Mesenchymal stem cell (in vitro differentiated cells and primary cell): Measurements from ENCODE around the gene RPTOR.

Experiments
- DNase-seq: peaks from one replicate; pipeline ENCODE4 v3.0.0-alpha.2; 2013
- H2AFZ ChIP-seq: one replicate; pipeline ENCODE4 v1.6.1; 2013; ENCODE audit warnings: low read depth, mild to moderate bottlenecking, control low read depth, inconsistent platforms, low read length, moderate library complexity
- H2AK5ac ChIP-seq: 2 replicates; pipeline ENCODE4 v1.6.1; 2013; ENCODE audit warnings: low read length, moderate library complexity, mild to moderate bottlenecking, inconsistent platforms; ENCODE audit not compliant: severe bottlenecking
- H2BK120ac ChIP-seq: one replicate; pipeline ENCODE4 v1.6.1; 2013; ENCODE audit warnings: low read depth, mild to moderate bottlenecking, inconsistent platforms, low read length, moderate library complexity
- H2BK12ac ChIP-seq, 2 experiments: one replicate each; pipeline ENCODE4 v1.6.1; 2013; ENCODE audit warnings: inconsistent platforms in 2 of 2, low read length in 2 of 2, mild to moderate bottlenecking in 2 of 2, moderate library complexity in 2 of 2, control low read depth in 1 of 2
- H2BK15ac ChIP-seq: one replicate; pipeline ENCODE4 v1.6.1; 2013; ENCODE audit warnings: mild to moderate bottlenecking, low read depth, inconsistent platforms; ENCODE audit not compliant: poor library complexity, severe bottlenecking
- H2BK5ac ChIP-seq: 2 replicates; pipeline ENCODE4 v1.6.1; 2013; ENCODE audit warnings: low read depth, mild to moderate bottlenecking, low read length, control low read depth, inconsistent platforms; ENCODE audit not compliant: poor library complexity, severe bottlenecking
- H3K14ac ChIP-seq, 2 experiments: one replicate each; pipeline ENCODE4 v1.6.1; 2013; ENCODE audit warnings: inconsistent platforms in 2 of 2, low read length in 2 of 2, control low read depth in 1 of 2, mild to moderate bottlenecking in 1 of 2, moderate library complexity in 1 of 2
- H3K18ac ChIP-seq, 2 experiments: one replicate each; pipeline ENCODE4 v1.6.1; 2013; ENCODE audit warnings: inconsistent platforms in 2 of 2, low read length in 2 of 2, control low read depth in 1 of 2, low read depth in 1 of 2, mild to moderate bottlenecking in 1 of 2
- H3K23ac ChIP-seq, 2 experiments: one replicate each; pipeline ENCODE4 v1.6.1; 2013; ENCODE audit warnings: inconsistent platforms in 2 of 2, low read length in 2 of 2, mild to moderate bottlenecking in 2 of 2, moderate library complexity in 2 of 2, control low read depth in 1 of 2
- H3K27ac ChIP-seq: 2 replicates; pipeline ENCODE4 v1.5.1; 2013; ENCODE audit warnings: mild to moderate bottlenecking, moderate library complexity, low read length, control low read depth, inconsistent platforms; ENCODE audit not compliant: poor library complexity, severe bottlenecking
- H3K27me3 ChIP-seq, 2 experiments: 2 replicates each; pipeline versions ENCODE4 v1.6.1 to v1.7.0; 2013; ENCODE audit warnings: low read length in 2 of 2, mild to moderate bottlenecking in 2 of 2, moderate library complexity in 2 of 2, control low read depth in 1 of 2, inconsistent platforms in 1 of 2; ENCODE audit not compliant: control insufficient read depth in 1 of 2, insufficient read depth in 1 of 2
- H3K36me3 ChIP-seq, 2 experiments: 2 replicates each; pipeline versions ENCODE4 v1.6.1 to v1.7.0; 2013; ENCODE audit warnings: low read length in 2 of 2, control low read depth in 1 of 2, inconsistent platforms in 1 of 2, low read depth in 1 of 2, mild to moderate bottlenecking in 1 of 2; ENCODE audit not compliant: insufficient read depth in 2 of 2, control insufficient read depth in 1 of 2
- H3K4ac ChIP-seq, 2 experiments: one replicate each; pipeline ENCODE4 v1.6.1; 2013; ENCODE audit warnings: inconsistent platforms in 2 of 2, low read length in 2 of 2, mild to moderate bottlenecking in 2 of 2, moderate library complexity in 2 of 2, control low read depth in 1 of 2, low read depth in 1 of 2
- H3K4me1 ChIP-seq: 2 replicates; pipeline ENCODE4 v1.6.1; 2013; ENCODE audit warnings: low read depth, low read length, control low read depth; ENCODE audit not compliant: control insufficient read depth, insufficient read depth
- H3K4me2 ChIP-seq: 2 replicates; pipeline ENCODE4 v1.6.1; 2013; ENCODE audit warnings: low read length, mild to moderate bottlenecking, inconsistent platforms; ENCODE audit not compliant: poor library complexity, severe bottlenecking
- H3K4me3 ChIP-seq, 2 experiments: 2 replicates each; pipeline versions ENCODE4 v1.5.1 to v1.7.0; 2013; ENCODE audit warnings: low read length in 2 of 2, mild to moderate bottlenecking in 2 of 2, control low read depth in 1 of 2, low read depth in 1 of 2; ENCODE audit not compliant: insufficient read depth in 1 of 2
- H3K79me1 ChIP-seq: replicated peaks from 2 replicates; pipeline ENCODE4 v1.6.1; 2013; ENCODE audit warnings: mild to moderate bottlenecking, control low read depth, low read length, inconsistent platforms; ENCODE audit not compliant: poor library complexity, severe bottlenecking
- H3K9ac ChIP-seq: 2 replicates; pipeline ENCODE4 v1.7.0; 2013; ENCODE audit warnings: mild to moderate bottlenecking, low read length, moderate library complexity
- H3K9me3 ChIP-seq: 2 replicates; pipeline ENCODE4 v1.7.0; 2013; ENCODE audit warnings: mild to moderate bottlenecking, low read length; ENCODE audit not compliant: control insufficient read depth
- H4K8ac ChIP-seq: one replicate; pipeline ENCODE4 v1.6.1; 2013; ENCODE audit warnings: inconsistent platforms, mild to moderate bottlenecking, low read length, moderate library complexity
- H4K91ac ChIP-seq: one replicate; pipeline ENCODE4 v1.6.1; 2013; ENCODE audit warnings: mild to moderate bottlenecking, low read length, inconsistent platforms
- WGBS: methylation state at CpG from one replicate; pipeline ENCODE4 v1.1.7; 2013; ENCODE audit warnings: mixed read lengths; 5-methylcytosine and 5-hydroxymethylcytosine counted together

RPTOR gene

GRCh38 chr17:80774643-80775281 lies 230.1 kb downstream of the RPTOR start:
- Histone ChIP-seq H3K4ac (no peak overlapping the region), H3K18ac (no peak overlapping the region), H2AFZ (no peak overlapping the region), H2BK15ac (no peak overlapping the region), H3K9me3 (no peaks in the 10 kb centered on the region), H3K4me2 (no peak overlapping the region), H2AK5ac (no peak overlapping the region), H3K4me1 (peaks cover 4% of the 10 kb centered on the region), H3K27ac (no peak overlapping the region), H2BK12ac (no peak overlapping the region), H3K9ac (no peak overlapping the region), H3K23ac (no peak overlapping the region), H3K14ac (no peak overlapping the region), H3K79me1 (peaks cover 25% of the 10 kb centered on the region), H2BK5ac (no peak overlapping the region), H2BK120ac (no peak overlapping the region), H3K4me3 (no peak overlapping the region), H4K91ac (no peak overlapping the region), H3K27me3 (no peaks in the 10 kb centered on the region), H4K8ac (no peak overlapping the region), H3K36me3 (peaks cover 13 to 39% of the 10 kb centered on the region in 2 experiments)
- no peak for DNase-seq
- 93% methylated on average over 21 of the region's 21 CpGs for WGBS

GRCh38 chr17:80775863-80776262 lies 231.2 kb downstream of the RPTOR start:
- Histone ChIP-seq H3K79me1 (peaks cover 27% of the 10 kb centered on the region), H3K36me3 (peaks cover 9 to 32% of the 10 kb centered on the region in 2 experiments), H3K9me3 (no peaks in the 10 kb centered on the region), H2BK5ac (no peak overlapping the region), H2AFZ (no peak overlapping the region), H2AK5ac (no peak overlapping the region), H2BK120ac (no peak overlapping the region), H3K9ac (no peak overlapping the region), H3K23ac (no peak overlapping the region), H4K8ac (no peak overlapping the region), H3K18ac (no peak overlapping the region), H3K27me3 (no peaks in the 10 kb centered on the region), H4K91ac (no peak overlapping the region), H3K27ac (no peak overlapping the region), H3K4me3 (no peak overlapping the region), H3K4me2 (no peak overlapping the region), H3K4me1 (peaks cover 4% of the 10 kb centered on the region), H2BK12ac (no peak overlapping the region), H3K4ac (no peak overlapping the region), H3K14ac (no peak overlapping the region), H2BK15ac (no peak overlapping the region)
- WGBS: 93% methylated on average over 2 of the region's 2 CpGs
- no peak for DNase-seq

- H3K36me3 ChIP-seq: peaks cover 4 to 24% of the 10 kb centered on the region in 2 experiments
- H2AK5ac ChIP-seq: no peak overlapping the region
- peaks cover 4% of the 10 kb centered on the region for H3K4me1 ChIP-seq
- no peak overlapping the region for H3K4me2 ChIP-seq
- no peak for DNase-seq
- H3K4me3 ChIP-seq: no peak overlapping the region
- 96% methylated on average over 6 of the region's 6 CpGs for WGBS
- no peak overlapping the region for H2BK5ac ChIP-seq
- no peak overlapping the region for H3K14ac ChIP-seq
- H3K9me3 ChIP-seq: no peaks in the 10 kb centered on the region
- no peak overlapping the region for H4K8ac ChIP-seq
- H3K18ac ChIP-seq: no peak overlapping the region
- peaks cover 33% of the 10 kb centered on the region for H3K79me1 ChIP-seq
- H3K27me3 ChIP-seq: no peaks in the 10 kb centered on the region
- H3K4ac ChIP-seq: no peak overlapping the region
- H3K23ac ChIP-seq: no peak overlapping the region
- no peak overlapping the region for H2AFZ ChIP-seq
- no peak overlapping the region for H3K9ac ChIP-seq
- H2BK120ac ChIP-seq: no peak overlapping the region
- no peak overlapping the region for H4K91ac ChIP-seq
- no peak overlapping the region for H2BK15ac ChIP-seq
- H2BK12ac ChIP-seq: no peak overlapping the region
- H3K27ac ChIP-seq: no peak overlapping the region
Measured at GRCh38 chr17:80777274-80777673, 232.6 kb downstream of the RPTOR start.

GRCh38 chr17:80778716-80779115 lies 234.1 kb downstream of the RPTOR start:
- no peak overlapping the region for H2AK5ac ChIP-seq
- H3K4me2 ChIP-seq: no peak overlapping the region
- H2BK120ac ChIP-seq: peak overlapping the region; percentile 9
- H2AFZ ChIP-seq: no peak overlapping the region
- peaks cover 8% of the 10 kb centered on the region for H3K4me1 ChIP-seq
- H2BK5ac ChIP-seq: no peak overlapping the region
- no peak overlapping the region for H3K4me3 ChIP-seq
- WGBS: 99% methylated on average over 13 of the region's 13 CpGs
- H3K27me3 ChIP-seq: no peaks in the 10 kb centered on the region
- H3K23ac ChIP-seq: no peak overlapping the region
- peak overlapping the region in 1 of 2 experiments; percentile 0 for H3K4ac ChIP-seq
- no peaks in the 10 kb centered on the region for H3K9me3 ChIP-seq
- H3K36me3 ChIP-seq: peaks cover 4 to 22% of the 10 kb centered on the region in 2 experiments
- H4K91ac ChIP-seq: peak overlapping the region; percentile 64
- H3K27ac ChIP-seq: no peak overlapping the region
- H4K8ac ChIP-seq: peak overlapping the region; percentile 36
- DNase-seq: no peak
- no peak overlapping the region for H3K14ac ChIP-seq
- no peak overlapping the region for H2BK15ac ChIP-seq
- H3K79me1 ChIP-seq: peaks cover 30% of the 10 kb centered on the region
- no peak overlapping the region for H3K9ac ChIP-seq
- H2BK12ac ChIP-seq: peak overlapping the region in 1 of 2 experiments; percentile 72
- H3K18ac ChIP-seq: no peak overlapping the region
